Activated CD4-positive, alpha-beta memory T cell treated with anti-CD3 and anti-CD28 coated beads, Interleukin-2, amount 10 ng/mL, durations not matched to agents 7 days and 5 days (primary cell): Measurements from ENCODE around the gene HOXA10. TPM values are rescaled to one million over a fixed set of nuclear protein-coding genes. Genes with fewer than 3 reads are reported as not detected.

Experiments
- CTCF ChIA-PET: fragments of 350-600 bp; sonication (Branson Sonifier 250); formaldehyde crosslinking; loops from one replicate; lab custom pipeline; 2021; ENCODE audit warnings: antibody characterized with exemption, inconsistent platforms; lab: Charles Lee
- POLR2A ChIA-PET: fragments of 350-600 bp; sonication (Branson Sonifier 250); formaldehyde crosslinking; loops from one replicate; lab custom pipeline; 2021; ENCODE audit warnings: antibody characterized with exemption; lab: Charles Lee
- DNase-seq: peaks from one replicate; pipeline ENCODE4 v3.0.0-alpha.2; 2020
- H3K27ac Mint-ChIP-seq: one replicate; pipeline ENCODE4 v1.8.0; 2021; ENCODE audit warnings: mild to moderate bottlenecking, mixed read lengths
- H3K27me3 Mint-ChIP-seq: one replicate; pipeline ENCODE4 v1.8.0; 2021; ENCODE audit warnings: mixed read lengths
- H3K36me3 Mint-ChIP-seq: one replicate; pipeline ENCODE4 v1.8.0; 2021; ENCODE audit warnings: low read depth, mixed read lengths
- H3K4me1 Mint-ChIP-seq: one replicate; pipeline ENCODE4 v1.8.0; 2021; ENCODE audit warnings: mixed read lengths
- H3K4me3 Mint-ChIP-seq: one replicate; pipeline ENCODE4 v1.8.0; 2021; ENCODE audit warnings: mild to moderate bottlenecking, mixed read lengths
- H3K9me3 Mint-ChIP-seq: one replicate; pipeline ENCODE4 v1.8.0; 2021; ENCODE audit warnings: mixed read lengths
- total RNA-seq, 2 experiments: library from RNA; stranded (reverse); gene quantifications; one replicate each; pipeline ENCODE4 v1.2.3, GENCODE V29; 2021

HOXA10 gene
- total RNA-seq, 2 experiments from 2014 or later: not detected

DNA sequence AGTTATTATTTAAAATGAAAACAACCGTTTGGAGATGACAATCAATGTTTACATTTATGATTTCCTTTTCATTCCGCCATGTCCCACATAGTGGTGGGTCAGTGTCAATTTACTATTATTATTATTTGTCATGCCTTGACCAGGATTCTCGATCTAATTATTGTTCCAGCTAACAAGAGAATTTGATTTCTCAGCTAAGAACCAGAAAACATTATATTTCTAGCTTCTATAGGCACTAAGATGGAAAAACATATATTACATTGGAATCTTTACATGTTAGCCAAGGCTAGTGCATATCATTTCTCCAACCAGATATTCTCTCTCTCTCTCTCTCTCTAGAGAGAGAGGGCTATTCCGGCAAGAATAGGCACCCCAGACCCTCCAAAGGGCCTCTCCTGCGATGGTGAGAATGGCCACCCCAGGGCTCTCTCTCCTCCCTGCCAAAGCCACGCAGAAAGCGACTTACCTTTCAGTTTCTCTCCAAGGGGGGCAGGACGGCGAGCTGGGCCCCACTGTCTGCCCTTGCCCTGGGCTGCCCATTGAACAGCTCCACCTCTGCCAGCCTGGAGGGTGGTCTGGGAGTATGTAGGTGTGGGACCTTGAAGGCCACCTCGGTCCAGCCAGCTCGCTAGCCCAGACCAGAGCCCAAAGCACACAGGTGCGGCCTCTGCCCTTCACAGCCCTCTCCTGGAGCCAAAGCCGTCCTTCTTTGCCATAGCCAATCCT is 24.1 kb downstream of the HOXA10 start:
- CTCF ChIA-PET: interaction anchor here (0.6 to 3.1 kb wide), 16 partner anchors 9 to 1288 kb away, joined by 3 to 16 read pairs (median 5); partner anchors contain the start of gene HOXA11
- POLR2A ChIA-PET: interaction anchor here (1.0 to 2.0 kb wide), 3 partner anchors 11 to 33 kb away, joined by 3 to 7 read pairs (median 5); no protein-coding TSS in a partner anchor
- H3K36me3 Mint-ChIP-seq: peaks cover 5% of the 10 kb centered on the region

GRCh38 chr7:27148756-27149641 is 25.1 kb downstream of the HOXA10 start:
- ChIA-PET POLR2A (interaction anchor here (1.0 kb wide), 1 partner anchor 23 kb away, joined by 5 read pairs; no protein-coding TSS in a partner anchor), CTCF (interaction anchor here (0.6 to 3.1 kb wide), 12 partner anchors 8 to 1287 kb away, joined by 3 to 16 read pairs (median 6); partner anchors contain the start of gene HOXA11)
- Mint-ChIP-seq H3K27ac (no peak overlapping the region), H3K9me3 (no peaks in the 10 kb centered on the region), H3K27me3 (peaks cover 71% of the 10 kb centered on the region), H3K4me1 (peaks cover 16% of the 10 kb centered on the region), H3K36me3 (peaks cover 5% of the 10 kb centered on the region), H3K4me3 (no peak overlapping the region)
- no peak for DNase-seq

More for the DNA sequence above, 24.1 kb downstream of the HOXA10 start:
- no peaks in the 10 kb centered on the region for H3K9me3 Mint-ChIP-seq
- no peak overlapping the region for H3K27ac Mint-ChIP-seq
- H3K27me3 Mint-ChIP-seq: peaks cover 81% of the 10 kb centered on the region
- H3K4me1 Mint-ChIP-seq: peaks cover 19% of the 10 kb centered on the region
- H3K4me3 Mint-ChIP-seq: no peak overlapping the region
- no peak for DNase-seq

- no peak for DNase-seq
- ChIA-PET POLR2A (no interaction called here), CTCF (interaction anchor here (1.1 to 3.1 kb wide), 4 partner anchors 11 to 1255 kb away, joined by 3 to 12 read pairs (median 7); no protein-coding TSS in a partner anchor)
- peaks cover 5% of the 10 kb centered on the region for H3K36me3 Mint-ChIP-seq
- no peak overlapping the region for H3K27ac Mint-ChIP-seq
- H3K4me1 Mint-ChIP-seq: peaks cover 16% of the 10 kb centered on the region
- peaks cover 63% of the 10 kb centered on the region for H3K27me3 Mint-ChIP-seq
- no peaks in the 10 kb centered on the region for H3K9me3 Mint-ChIP-seq
- no peak overlapping the region for H3K4me3 Mint-ChIP-seq
Observed at GRCh38 chr7:27148031-27148755, 25.9 kb downstream of the HOXA10 start.

- H3K9me3 Mint-ChIP-seq: no peaks in the 10 kb centered on the region
- H3K4me1 Mint-ChIP-seq: peaks cover 16% of the 10 kb centered on the region
- peaks cover 58% of the 10 kb centered on the region for H3K27me3 Mint-ChIP-seq
- no peak for DNase-seq
- CTCF ChIA-PET: no interaction called here
- H3K4me3 Mint-ChIP-seq: no peak within 1 kb of the TSS
- peaks cover 5% of the 10 kb centered on the region for H3K36me3 Mint-ChIP-seq
- POLR2A ChIA-PET: no interaction called here
- no peak within 1 kb of the TSS for H3K27ac Mint-ChIP-seq
Observed at GRCh38 chr7:27147199-27148030, 26.7 kb downstream of the HOXA10 start, which contains the start of gene HOXA6. TSS of gene HOXA6 (minus strand) at chr7:27147774. CDS start at chr7:27147749, 25 bp downstream.

- Mint-ChIP-seq H3K27ac (no peak overlapping the region), H3K36me3 (peaks cover 3% of the 10 kb centered on the region), H3K4me3 (no peak overlapping the region), H3K27me3 (peaks cover 50% of the 10 kb centered on the region), H3K9me3 (no peaks in the 10 kb centered on the region), H3K4me1 (peaks cover 12% of the 10 kb centered on the region)
- POLR2A ChIA-PET: no interaction called here
- CTCF ChIA-PET: no interaction called here
- DNase-seq: no peak
Observed at GRCh38 chr7:27146491-27147198, 27.5 kb downstream of the HOXA10 start.

DNA sequence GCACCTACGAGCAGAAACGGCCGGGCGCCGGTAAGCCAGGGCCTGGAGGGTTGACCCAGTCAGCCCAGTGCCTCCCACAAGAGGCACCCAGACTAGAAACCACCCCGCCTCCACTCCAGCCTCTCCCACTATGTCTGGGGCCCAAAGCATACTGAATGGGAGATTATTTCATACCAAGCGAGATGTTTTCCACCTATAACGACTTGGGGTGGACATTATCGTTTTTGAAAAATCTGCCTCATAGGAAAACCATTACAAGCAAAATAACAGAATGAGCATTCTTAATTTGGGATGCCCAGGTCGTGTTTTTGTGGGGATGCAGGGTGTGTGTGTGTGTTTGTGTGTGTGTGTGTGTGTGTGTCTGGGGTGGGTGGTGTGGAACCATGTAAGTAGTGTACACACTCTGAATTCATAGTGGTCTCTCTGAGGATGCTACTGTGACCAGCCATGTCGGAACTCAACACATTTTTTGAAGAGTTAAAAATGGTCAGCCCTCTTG is 28.2 kb downstream of the HOXA10 start:
- no peak for DNase-seq
- ChIA-PET POLR2A (no interaction called here), CTCF (no interaction called here)
- H3K36me3 Mint-ChIP-seq: no peaks in the 10 kb centered on the region
- no peak overlapping the region for H3K27ac Mint-ChIP-seq
- peaks cover 5% of the 10 kb centered on the region for H3K4me1 Mint-ChIP-seq
- peaks cover 43% of the 10 kb centered on the region for H3K27me3 Mint-ChIP-seq
- H3K4me3 Mint-ChIP-seq: no peak overlapping the region
- no peaks in the 10 kb centered on the region for H3K9me3 Mint-ChIP-seq

DNA sequence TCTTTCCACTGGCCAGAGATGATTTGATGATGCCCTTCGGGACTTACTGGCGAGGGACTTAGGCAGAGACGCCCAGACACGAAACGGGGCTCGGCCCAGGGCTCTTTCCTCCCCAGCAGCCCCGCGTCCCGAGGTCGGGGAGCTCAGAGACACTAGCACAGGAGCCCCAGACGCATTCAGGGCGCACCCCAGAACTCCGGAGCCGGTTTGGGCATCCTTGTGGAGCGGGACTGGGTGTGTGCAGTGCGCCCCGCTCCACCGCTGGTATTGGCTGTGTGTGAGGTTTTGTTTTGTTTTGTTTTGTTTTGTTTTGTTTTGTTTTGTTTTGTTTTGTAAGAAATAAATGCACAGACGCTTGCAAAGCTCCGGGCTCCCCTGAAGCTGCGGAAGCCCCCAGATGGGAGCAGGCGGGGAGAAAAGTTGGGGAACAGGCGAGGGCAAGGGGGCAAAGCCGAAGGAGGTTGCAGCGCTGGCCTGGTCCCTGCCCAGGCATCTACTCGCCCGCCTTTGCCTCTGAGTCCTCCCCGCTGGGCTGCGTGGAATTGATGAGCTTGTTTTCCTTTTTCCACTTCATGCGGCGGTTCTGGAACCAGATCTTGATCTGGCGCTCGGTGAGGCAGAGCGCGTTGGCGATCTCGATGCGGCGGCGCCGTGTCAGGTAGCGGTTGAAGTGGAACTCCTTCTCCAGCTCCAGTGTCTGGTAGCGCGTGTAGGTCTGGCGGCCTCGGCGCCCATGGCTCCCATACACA is 28.8 kb downstream of the HOXA10 start:
- no peaks in the 10 kb centered on the region for H3K36me3 Mint-ChIP-seq
- H3K9me3 Mint-ChIP-seq: no peaks in the 10 kb centered on the region
- H3K4me1 Mint-ChIP-seq: peaks cover 2% of the 10 kb centered on the region
- no peak for DNase-seq
- H3K4me3 Mint-ChIP-seq: no peak overlapping the region
- peaks cover 38% of the 10 kb centered on the region for H3K27me3 Mint-ChIP-seq
- POLR2A ChIA-PET: no interaction called here
- H3K27ac Mint-ChIP-seq: no peak overlapping the region
- CTCF ChIA-PET: interaction anchor here (1.5 kb wide), 1 partner anchor 18 kb away, joined by 3 read pairs; no protein-coding TSS in a partner anchor

DNA sequence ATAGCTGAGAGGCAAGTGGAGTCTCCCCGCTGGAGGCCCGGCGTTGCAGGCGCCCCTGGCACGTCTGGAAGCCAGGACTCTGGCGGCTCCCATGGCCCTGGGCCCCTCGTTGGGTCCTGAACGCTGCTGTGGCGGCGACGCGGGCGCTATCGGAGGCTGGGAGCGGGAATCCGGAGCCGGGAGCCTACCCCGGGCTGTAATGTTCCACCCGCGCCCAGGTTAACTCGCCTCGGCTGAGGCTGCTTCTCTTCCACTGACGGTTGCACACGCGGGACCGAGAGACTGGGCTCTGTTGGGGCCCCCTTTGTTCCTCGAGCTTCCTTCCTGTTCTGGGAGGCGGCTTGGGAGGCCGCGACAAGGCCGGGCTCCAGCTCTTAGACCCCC is 29.3 kb downstream of the HOXA10 start:
- no peak for DNase-seq
- H3K27ac Mint-ChIP-seq: no peak overlapping the region
- ChIA-PET POLR2A (no interaction called here), CTCF (interaction anchor here (1.5 kb wide), 1 partner anchor 18 kb away, joined by 3 read pairs; no protein-coding TSS in a partner anchor)
- no peak overlapping the region for H3K4me3 Mint-ChIP-seq
- no peaks in the 10 kb centered on the region for H3K36me3 Mint-ChIP-seq
- H3K9me3 Mint-ChIP-seq: no peaks in the 10 kb centered on the region
- peaks cover 2% of the 10 kb centered on the region for H3K4me1 Mint-ChIP-seq
- H3K27me3 Mint-ChIP-seq: peaks cover 33% of the 10 kb centered on the region

DNA sequence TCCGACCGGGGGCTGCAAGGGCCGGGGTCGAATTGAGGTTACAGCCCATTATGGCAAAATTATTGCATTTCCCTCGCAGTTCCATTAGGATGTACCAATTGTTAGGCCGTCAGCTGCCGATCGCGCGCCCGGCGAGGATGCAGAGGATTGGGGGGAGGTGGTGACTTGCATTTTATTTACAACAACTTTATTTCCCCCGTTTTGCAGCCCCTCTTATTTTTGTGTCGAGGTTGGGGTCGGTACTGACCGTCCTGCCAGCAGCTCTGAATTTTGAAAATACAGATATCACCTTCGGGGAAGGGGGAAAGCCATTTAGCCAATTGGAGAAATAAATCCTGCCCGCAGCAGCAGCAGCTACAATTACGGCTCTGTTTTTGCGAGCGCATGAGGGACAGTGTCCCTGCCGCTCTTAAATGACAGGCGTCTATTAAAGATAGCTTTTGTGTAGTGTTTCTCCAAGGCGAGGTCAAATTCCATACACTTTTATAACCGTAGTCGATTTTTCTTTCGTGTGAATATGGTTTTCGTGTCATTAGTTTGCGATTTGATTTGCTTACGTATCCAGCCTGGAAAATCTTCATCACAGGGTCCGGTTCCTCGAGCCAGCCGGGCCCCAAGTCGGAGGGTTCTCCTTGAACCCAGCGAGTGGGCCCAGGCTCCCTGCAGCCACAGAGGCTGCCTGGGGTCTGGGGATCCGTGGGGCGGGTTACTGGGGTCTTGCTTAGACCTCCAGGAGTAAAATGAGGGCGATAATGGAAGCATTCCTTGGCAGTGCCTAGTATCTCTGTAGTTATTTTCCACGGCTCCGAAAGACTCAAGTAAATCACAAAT is 30.0 kb downstream of the HOXA10 start:
- DNase-seq: no peak
- ChIA-PET POLR2A (no interaction called here), CTCF (interaction anchor here (0.9 to 1.5 kb wide), 2 partner anchors 19 to 465 kb away, joined by 3 read pairs; no protein-coding TSS in a partner anchor)
- no peaks in the 10 kb centered on the region for H3K9me3 Mint-ChIP-seq
- H3K27ac Mint-ChIP-seq: no peak overlapping the region
- H3K27me3 Mint-ChIP-seq: peaks cover 28% of the 10 kb centered on the region
- no peak overlapping the region for H3K4me3 Mint-ChIP-seq
- peaks cover 2% of the 10 kb centered on the region for H3K4me1 Mint-ChIP-seq
- no peaks in the 10 kb centered on the region for H3K36me3 Mint-ChIP-seq
